HG03039 (cell line): ENCODE data around the gene APOA4.
"Not testable (repeated sequence)": the region's sequence is repeated elsewhere in the genome, so short reads cannot be mapped to it uniquely, and the experiment has no call there.

Source experiments
- ATAC-seq: cut with Tn5 transposase; IDR thresholded peaks from one replicate; pipeline ENCODE4 v1.9.1; 2021; ENCODE audit warnings: mild to moderate bottlenecking, moderate library complexity; ENCODE audit not compliant: unreplicated experiment

APOA4 gene

DNA sequence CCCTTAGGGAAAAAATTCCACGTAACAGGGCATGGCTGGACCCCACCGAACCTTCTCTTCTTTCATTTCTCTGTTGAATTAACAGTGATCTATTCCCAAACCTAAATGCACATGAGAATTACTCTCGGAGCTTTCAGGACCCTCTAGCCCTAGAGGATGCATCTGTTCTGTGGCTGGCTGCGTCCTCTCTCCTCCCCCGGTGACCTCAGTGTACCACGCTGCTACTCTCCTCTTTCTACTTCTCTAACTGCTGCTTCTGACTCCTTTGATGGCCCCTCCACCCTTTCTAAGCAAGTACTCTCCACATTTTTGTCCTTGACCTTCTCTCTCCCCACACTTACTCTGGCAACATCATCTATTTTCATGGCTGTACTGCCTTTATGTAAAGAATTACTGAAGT, 26.4 kb upstream of the APOA4 start:
- ATAC-seq = no peak

- ATAC-seq = no peak
Observed at GRCh38 chr11:116849060-116849459, 26.0 kb upstream of the APOA4 start.

DNA sequence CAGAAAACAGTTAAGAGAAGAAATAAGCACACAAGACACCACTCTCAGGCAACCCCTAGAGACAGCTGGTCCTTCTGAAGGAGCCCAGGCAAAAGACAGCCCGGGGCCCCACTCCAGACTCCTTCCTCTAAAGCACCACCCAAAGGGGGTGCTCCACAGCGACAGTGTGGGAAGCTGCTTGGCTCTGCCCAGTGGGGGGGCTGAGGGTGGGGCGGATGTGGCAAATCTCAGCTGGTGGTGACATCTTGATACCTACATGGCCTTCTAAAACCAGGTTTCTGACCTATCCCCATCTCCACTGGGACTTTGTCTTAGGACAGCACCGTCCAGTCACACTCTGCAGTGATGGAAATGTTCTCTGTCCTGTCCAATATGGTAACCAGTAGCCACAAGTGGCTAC, 24.5 kb upstream of the APOA4 start:
- ATAC-seq = no peak

DNA sequence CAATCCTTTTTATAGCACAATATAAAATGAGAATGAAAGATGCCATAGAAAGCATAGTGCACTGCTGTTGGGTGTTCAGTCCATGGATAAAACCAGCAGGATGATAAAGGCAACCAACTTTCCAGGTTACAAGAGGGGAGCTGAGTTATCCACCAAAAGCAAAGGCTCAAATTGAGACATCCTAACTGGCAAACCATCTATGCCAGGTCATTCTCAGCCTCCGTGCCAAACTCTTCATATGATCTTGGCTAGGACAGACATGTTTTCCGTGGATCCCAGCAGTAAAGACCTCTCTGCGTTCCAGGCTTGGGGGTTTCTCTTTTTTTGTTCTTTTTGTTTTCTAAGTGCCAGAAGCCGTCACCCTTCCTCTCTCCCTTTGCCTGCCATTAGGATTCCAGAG, 21.6 kb upstream of the APOA4 start:
- no peak for ATAC-seq

DNA sequence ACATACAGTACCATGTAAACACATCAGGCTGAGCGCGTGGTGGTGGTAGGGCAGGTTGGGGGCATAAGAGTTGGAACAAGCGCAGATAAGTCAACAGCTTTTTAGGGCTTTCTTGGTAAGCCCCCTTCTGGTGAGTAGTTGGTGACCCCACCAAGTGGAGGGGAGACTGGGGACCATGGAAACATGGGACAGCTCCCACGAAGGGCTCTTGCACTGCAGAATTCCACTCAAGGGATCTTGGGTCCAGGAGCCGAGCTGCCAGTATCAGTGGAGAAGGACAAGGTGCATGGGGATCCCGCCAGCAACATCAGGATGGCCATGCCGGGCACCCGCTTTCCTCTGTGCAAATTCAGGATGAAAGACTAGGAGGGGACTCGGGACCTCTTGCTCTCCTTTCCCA, 20.6 kb upstream of the APOA4 start:
- no peak for ATAC-seq

GRCh38 chr11:116842909-116843308, 19.8 kb upstream of the APOA4 start:
- ATAC-seq = no peak

- ATAC-seq = no peak
Observed at GRCh38 chr11:116842117-116842516, 19.0 kb upstream of the APOA4 start.

GRCh38 chr11:116840746-116841296, 17.7 kb upstream of the APOA4 start:
- ATAC-seq = no peak

DNA sequence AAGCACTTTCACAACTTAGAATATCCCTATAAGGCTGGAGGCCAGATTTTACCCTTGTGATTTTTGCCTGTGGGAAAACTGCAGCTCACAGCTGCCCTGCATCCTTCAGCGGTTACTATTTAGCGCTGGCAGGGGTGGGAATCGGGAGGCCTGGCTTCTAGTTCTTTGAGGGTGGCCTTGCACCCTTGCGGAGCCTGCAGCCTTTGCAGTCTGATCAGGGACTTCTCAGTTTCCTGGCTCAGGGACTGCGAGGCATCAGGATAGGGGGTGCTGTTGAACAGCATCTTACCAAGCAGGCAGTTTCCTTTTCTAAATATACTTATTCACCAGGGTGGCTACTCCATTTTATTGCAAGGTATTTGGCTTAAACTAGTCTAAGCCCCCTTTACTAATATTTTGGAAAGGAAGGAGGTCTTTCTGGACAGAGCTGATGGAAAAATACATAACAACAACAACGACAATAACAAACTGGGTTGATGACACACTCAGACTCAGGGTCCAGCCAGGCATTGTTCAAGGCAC, 17.2 kb upstream of the APOA4 start:
- no peak for ATAC-seq

GRCh38 chr11:116838321-116839084, 15.4 kb upstream of the APOA4 start:
- no peak for ATAC-seq

DNA sequence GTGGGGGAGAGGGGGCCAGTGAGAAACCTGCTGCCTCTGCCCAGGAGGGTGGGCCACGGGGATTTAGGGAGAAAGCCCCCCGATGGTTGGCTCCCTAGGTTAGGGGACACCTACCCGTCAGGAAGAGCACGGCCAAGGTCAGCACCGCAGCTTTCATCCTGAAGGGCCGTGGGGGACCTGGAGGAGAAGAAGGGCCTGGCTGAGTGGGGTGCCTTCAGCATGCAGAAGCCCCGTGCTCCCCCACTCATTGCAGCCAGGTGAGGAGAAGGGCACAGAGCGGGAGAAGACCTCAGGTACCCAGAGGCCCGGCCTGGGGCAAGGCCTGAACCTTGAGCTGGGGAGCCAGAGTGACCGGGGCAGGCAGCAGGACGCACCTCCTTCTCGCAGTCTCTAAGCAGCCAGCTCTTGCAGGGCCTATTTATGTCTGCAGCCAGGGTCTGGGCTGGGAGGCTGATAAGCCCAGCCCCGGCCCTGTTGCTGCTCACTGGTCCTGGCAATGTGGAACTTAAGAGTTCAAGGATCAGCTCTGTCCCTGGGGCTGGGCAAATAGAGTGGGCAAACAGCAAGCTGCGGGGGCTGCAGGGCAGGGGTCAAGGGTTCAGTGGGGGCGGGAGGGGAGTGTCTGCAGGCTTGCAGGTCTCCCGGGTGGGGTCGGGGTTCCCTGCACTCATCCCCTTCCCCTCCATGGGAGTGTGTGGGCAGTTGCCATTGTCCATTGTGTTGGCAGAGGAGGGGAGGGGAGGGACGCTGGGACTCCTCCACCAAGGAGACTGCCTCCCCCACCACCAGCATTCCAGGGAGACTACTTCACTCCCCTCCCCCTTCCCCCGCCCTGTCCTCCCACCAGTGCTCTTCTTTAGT, 14.4 kb upstream of the APOA4 start, which contains the start of gene APOA1:
APOA1 (minus strand) TSS at position 392 of the 861 bp plus-strand sequence; CDS start at position 157, 235 bp downstream.
- no peak for ATAC-seq

- ATAC-seq = no peak
Observed at GRCh38 chr11:116836632-116836991, 13.5 kb upstream of the APOA4 start.

DNA sequence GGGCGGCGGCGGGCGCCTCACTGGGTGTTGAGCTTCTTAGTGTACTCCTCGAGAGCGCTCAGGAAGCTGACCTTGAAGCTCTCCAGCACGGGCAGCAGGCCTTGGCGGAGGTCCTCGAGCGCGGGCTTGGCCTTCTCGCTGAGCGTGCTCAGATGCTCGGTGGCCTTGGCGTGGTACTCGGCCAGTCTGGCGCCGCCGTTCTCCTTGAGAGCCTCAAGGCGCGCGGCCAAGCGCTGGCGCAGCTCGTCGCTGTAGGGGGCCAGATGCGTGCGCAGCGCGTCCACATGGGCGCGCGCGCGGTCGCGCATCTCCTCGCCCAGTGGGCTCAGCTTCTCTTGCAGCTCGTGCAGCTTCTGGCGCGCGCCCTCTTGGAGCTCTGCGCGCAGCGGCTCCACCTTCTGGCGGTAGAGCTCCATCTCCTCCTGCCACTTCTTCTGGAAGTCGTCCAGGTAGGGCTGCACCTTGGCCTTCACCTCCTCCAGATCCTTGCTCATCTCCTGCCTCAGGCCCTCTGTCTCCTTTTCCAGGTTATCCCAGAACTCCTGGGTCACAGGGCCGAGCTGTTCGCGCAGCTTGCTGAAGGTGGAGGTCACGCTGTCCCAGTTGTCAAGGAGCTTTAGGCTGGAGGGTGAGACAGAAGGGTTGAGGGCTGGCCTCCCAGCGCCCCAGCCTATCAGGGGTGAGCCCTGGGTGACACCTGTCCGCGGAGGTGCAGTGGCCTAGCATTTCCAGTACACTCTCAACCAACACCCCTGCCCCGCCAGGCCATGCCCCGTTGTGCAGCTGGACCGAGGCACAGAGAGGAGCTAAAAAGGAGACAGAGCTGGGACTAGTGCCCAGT, 12.9 kb upstream of the APOA4 start:
- peak; percentile 65 for ATAC-seq

GRCh38 chr11:116835042-116835772, 12.1 kb upstream of the APOA4 start:
- no peak for ATAC-seq

DNA sequence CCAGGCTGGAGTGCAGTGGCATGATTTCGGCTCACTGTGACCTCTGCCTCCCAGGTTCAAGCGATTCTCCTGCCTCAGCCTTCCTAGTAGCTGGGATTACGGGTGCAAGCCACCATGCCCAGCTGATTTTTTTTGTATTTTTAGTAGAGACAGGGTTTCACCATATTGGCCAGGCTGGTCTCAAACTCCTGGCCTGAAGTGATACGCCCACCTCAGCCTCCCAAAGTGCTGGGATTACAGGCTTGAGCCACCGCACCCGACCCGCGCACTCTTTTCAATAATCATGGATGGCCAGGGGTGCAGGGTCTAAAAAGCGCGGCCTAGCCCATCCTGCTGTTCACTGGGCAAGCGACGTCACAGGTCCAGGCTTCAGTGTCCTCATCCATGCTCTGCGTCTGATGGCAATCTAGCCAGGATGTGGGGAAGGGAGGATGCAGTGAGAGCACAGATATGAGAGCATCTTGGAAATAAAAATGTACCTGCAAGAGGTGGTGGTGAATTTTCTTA, 11.5 kb upstream of the APOA4 start:
- not testable (repeated sequence) for ATAC-seq

DNA sequence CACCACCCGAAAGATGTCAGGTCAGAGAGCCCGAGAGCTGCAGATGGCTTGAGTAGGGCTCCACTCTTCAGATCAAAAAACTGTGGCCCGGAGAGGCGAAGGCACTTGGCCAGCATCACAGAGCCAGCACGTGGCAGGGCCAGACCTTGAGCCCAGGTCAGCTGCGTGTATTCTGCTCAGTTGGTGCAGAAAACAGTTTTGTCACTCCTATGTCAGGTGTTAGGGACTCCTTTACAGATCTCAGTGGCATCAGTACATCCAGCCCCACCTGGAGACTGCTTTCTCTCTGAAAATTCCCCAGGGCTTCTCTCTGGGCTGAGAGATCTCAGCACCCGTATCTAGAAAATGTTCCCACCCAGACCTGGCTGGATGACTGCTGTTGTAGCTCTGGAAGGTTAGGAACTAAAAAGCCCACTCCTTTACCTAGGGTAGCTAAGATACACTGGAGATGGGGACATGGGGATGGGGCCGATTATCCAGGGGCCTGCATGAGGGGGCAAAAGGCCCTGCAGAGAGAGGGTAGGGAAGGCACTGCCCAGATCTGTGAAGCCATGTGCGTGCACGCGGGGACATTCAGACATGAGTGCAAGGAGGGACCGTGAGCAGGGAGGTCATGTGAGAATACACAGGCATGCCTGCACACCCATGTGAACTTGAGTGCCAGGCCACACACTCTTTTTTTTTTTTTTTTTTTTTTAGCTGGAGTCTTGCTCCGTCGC, 10.9 kb upstream of the APOA4 start:
- ATAC-seq = no peak

DNA sequence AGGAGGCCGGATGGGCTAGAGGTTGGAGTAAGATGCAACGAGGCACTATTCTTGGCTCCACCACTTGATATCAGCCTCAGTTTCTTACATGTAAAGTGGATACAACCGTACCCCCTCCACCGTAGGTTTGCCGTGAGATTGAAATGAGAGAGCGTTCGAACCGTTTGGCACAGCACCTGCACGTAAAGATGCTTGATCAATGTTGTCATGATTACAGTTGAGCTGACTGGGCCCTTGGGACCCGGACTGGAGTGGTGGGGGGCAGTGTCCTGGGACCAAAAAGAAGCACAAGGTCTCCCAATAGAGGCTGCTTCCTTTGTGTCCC, 10.3 kb upstream of the APOA4 start:
- ATAC-seq = no peak

DNA sequence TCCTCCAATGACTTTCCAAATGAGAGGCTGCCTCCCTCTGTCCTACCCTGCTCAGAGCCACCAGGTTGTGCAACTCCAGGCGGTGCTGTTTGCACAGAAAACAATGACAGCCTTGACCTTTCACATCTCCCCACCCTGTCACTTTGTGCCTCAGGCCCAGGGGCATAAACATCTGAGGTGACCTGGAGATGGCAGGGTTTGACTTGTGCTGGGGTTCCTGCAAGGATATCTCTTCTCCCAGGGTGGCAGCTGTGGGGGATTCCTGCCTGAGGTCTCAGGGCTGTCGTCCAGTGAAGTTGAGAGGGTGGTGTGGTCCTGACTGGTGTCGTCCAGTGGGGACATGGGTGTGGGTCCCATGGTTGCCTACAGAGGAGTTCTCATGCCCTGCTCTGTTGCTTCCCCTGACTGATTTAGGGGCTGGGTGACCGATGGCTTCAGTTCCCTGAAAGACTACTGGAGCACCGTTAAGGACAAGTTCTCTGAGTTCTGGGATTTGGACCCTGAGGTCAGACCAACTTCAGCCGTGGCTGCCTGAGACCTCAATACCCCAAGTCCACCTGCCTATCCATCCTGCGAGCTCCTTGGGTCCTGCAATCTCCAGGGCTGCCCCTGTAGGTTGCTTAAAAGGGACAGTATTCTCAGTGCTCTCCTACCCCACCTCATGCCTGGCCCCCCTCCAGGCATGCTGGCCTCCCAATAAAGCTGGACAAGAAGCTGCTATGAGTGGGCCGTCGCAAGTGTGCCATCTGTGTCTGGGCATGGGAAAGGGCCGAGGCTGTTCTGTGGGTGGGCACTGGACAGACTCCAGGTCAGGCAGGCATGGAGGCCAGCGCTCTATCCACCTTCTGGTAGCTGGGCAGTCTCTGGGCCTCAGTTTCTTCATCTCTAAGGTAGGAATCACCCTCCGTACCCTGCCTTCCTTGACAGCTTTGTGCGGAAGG, 9.5 kb upstream of the APOA4 start:
- ATAC-seq = no peak
